Prostate gland (tissue), 2 donors: Measurements from ENCODE around the gene SPINK14. TPM values are rescaled to one million over a fixed set of nuclear protein-coding genes. Genes with fewer than 3 reads are reported as not detected.

ENCODE experiments used
- DNase-seq: peaks from one replicate; pipeline ENCODE4 v3.0.0-alpha.2; 2019; ENCODE audit warnings: low spot score
- H3K27ac ChIP-seq, 2 donors: fragments of 200-600 bp; sonication (generic); 2 replicates each; pipeline ENCODE4 v1.5.1; 2017 to 2019
- H3K27me3 ChIP-seq: fragments of 200-600 bp; sonication (generic); replicated peaks from 2 replicates; pipeline ENCODE4 v1.5.1; 2019; ENCODE audit not compliant: insufficient read depth
- H3K36me3 ChIP-seq, 2 donors: fragments of 200-600 bp; sonication (generic); 1 replicate in 1 of 2; 2 replicates in 1 of 2; pipeline versions ENCODE4 v1.5.1 to v1.8.1; 2017 to 2019
- H3K4me1 ChIP-seq: fragments of 200-600 bp; sonication (generic); replicated peaks from 2 replicates; pipeline ENCODE4 v1.5.1; 2019
- H3K4me3 ChIP-seq, 2 donors: fragments of 200-600 bp; sonication (generic); 2 replicates each; pipeline ENCODE4 v1.5.1; 2017 to 2019
- H3K9me3 ChIP-seq: fragments of 200-600 bp; sonication (generic); 2 replicates; pipeline ENCODE4 v1.5.1; 2017
- CTCF ChIP-seq, 4 experiments: fragments of 200-600 bp in 2 of 4; fragments of 450-650 bp in 2 of 4; sonication (generic) in 2 of 4; IDR thresholded peaks; 1 replicate in 3 of 4; 2 replicates in 1 of 4; pipeline ENCODE4 v1.5.1; 2016 to 2019; ENCODE audit warnings: antibody characterized with exemption in 4 of 4, mild to moderate bottlenecking in 2 of 4, moderate library complexity in 2 of 4
- POLR2A ChIP-seq: fragments of 450-650 bp; IDR thresholded peaks from one replicate; pipeline ENCODE4 v1.6.1; 2016; ENCODE audit warnings: antibody characterized with exemption, mild to moderate bottlenecking
- POLR2AphosphoS5 ChIP-seq: sonication (generic); formaldehyde crosslinking; IDR thresholded peaks from one replicate; pipeline ENCODE4 v1.6.1; 2017; ENCODE audit warnings: antibody characterized with exemption
- WGBS: methylation state at CpG from one replicate; pipeline ENCODE4 v1.1.5; 2018; 5-methylcytosine and 5-hydroxymethylcytosine counted together
- intact Hi-C: fragments of 100-400 bp; cut with DNase I; formaldehyde crosslinking; loops from one replicate; pipeline ENCODE4 v1.14.2; 2022
- total RNA-seq, 2 donors: library from RNA; depleted of rRNA; stranded (reverse); fragments of >200 nt; gene quantifications; one replicate each; pipeline ENCODE4 v1.1.0, GENCODE V29; 2016

Gene SPINK14
- total RNA-seq, 2 donors from 2014 or later = not detected

- Histone ChIP-seq H3K4me3 (no peak overlapping the region), H3K27ac (peak overlapping the region; percentile 38 to 49), H3K36me3 (no peaks in the 10 kb centered on the region), H3K27me3 (no peaks in the 10 kb centered on the region), H3K9me3 (no peaks in the 10 kb centered on the region), H3K4me1 (peaks cover 12% of the 10 kb centered on the region)
- TF ChIP-seq CTCF (IDR thresholded peaks at IDR 0.05) (no peak), POLR2A (no peak), POLR2AphosphoS5 (peak; percentile 63)
- intact Hi-C loops = no loop called here
- peak; percentile 17 for DNase-seq
- WGBS = 83% methylated on average over 2 of the region's 2 CpGs
Measured at GRCh38 chr5:148141645-148142044, 26.7 kb upstream of the SPINK14 start.

- TF ChIP-seq CTCF (IDR thresholded peaks at IDR 0.05) (no peak), POLR2A (no peak), POLR2AphosphoS5 (peak; percentile 89)
- H3K9me3 ChIP-seq = no peaks in the 10 kb centered on the region
- H3K36me3 ChIP-seq = no peaks in the 10 kb centered on the region
- H3K27ac ChIP-seq = peak overlapping the region; percentile 6 to 46
- H3K4me1 ChIP-seq = peaks cover 18% of the 10 kb centered on the region
- intact Hi-C loops = no loop called here
- H3K27me3 ChIP-seq = no peaks in the 10 kb centered on the region
- H3K4me3 ChIP-seq = no peak overlapping the region
- DNase-seq = peak; percentile 93
Measured at GRCh38 chr5:148145916-148146315, 22.4 kb upstream of the SPINK14 start.

GRCh38 chr5:148146487-148146886, 21.9 kb upstream of the SPINK14 start:
- H3K4me1 ChIP-seq = peaks cover 13% of the 10 kb centered on the region
- intact Hi-C loops = no loop called here
- WGBS = 85% methylated on average over 1 of the region's 1 CpG
- peak overlapping the region; percentile 58 to 61 for H3K27ac ChIP-seq
- no peak for DNase-seq
- no peaks in the 10 kb centered on the region for H3K36me3 ChIP-seq
- no peaks in the 10 kb centered on the region for H3K27me3 ChIP-seq
- H3K4me3 ChIP-seq = no peak overlapping the region
- no peaks in the 10 kb centered on the region for H3K9me3 ChIP-seq
- TF ChIP-seq CTCF (IDR thresholded peaks at IDR 0.05) (no peak), POLR2AphosphoS5 (no peak), POLR2A (no peak)

GRCh38 chr5:148147415-148147814, 20.9 kb upstream of the SPINK14 start:
- intact Hi-C loops = no loop called here
- no peaks in the 10 kb centered on the region for H3K36me3 ChIP-seq
- peak; percentile 39 for TF ChIP-seq POLR2AphosphoS5
- no peak for TF ChIP-seq CTCF (IDR thresholded peaks at IDR 0.05)
- H3K27me3 ChIP-seq = no peaks in the 10 kb centered on the region
- peaks cover 11% of the 10 kb centered on the region for H3K4me1 ChIP-seq
- WGBS = 56% methylated on average over 4 of the region's 4 CpGs
- DNase-seq = peak; percentile 29
- H3K27ac ChIP-seq = peak overlapping the region; percentile 58 to 61
- H3K9me3 ChIP-seq = no peaks in the 10 kb centered on the region
- H3K4me3 ChIP-seq = no peak overlapping the region

- 92% methylated on average over 2 of the region's 2 CpGs for WGBS
- DNase-seq = no peak
- Histone ChIP-seq H3K4me1 (peaks cover 3% of the 10 kb centered on the region), H3K27me3 (no peaks in the 10 kb centered on the region), H3K27ac (no peak overlapping the region), H3K36me3 (no peaks in the 10 kb centered on the region), H3K4me3 (no peak overlapping the region), H3K9me3 (no peaks in the 10 kb centered on the region)
- TF ChIP-seq POLR2AphosphoS5 (no peak), POLR2A (no peak), CTCF (IDR thresholded peaks at IDR 0.05) (no peak)
- intact Hi-C loops = no loop called here
Measured at GRCh38 chr5:148151872-148152271, 16.5 kb upstream of the SPINK14 start.
